B cell (primary cell): Measurements from ENCODE around the gene MRS2. TPM values are rescaled to one million over a fixed set of nuclear protein-coding genes. Genes with fewer than 3 reads are reported as not detected.

Source experiments
- ATAC-seq: fragments of 200-7000 bp; cut with Tn5 transposase; one replicate; pipeline ENCODE4 v1.10.0; 2021; ENCODE audit warnings: low read depth, mild to moderate bottlenecking, moderate number of reproducible peaks, moderate library complexity
- CTCF ChIA-PET: fragments of 350-600 bp; sonication (Branson Sonifier 250); formaldehyde crosslinking; loops from one replicate; lab custom pipeline; 2021; ENCODE audit warnings: antibody characterized with exemption, inconsistent platforms; lab: Charles Lee
- POLR2A ChIA-PET: fragments of 350-600 bp; sonication (Branson Sonifier 250); formaldehyde crosslinking; loops from one replicate; lab custom pipeline; 2021; ENCODE audit warnings: antibody characterized with exemption; lab: Charles Lee
- DNase-seq: peaks from one replicate; pipeline ENCODE4 v3.0.0; 2013
- H2AFZ ChIP-seq: 2 replicates; pipeline ENCODE4 v1.6.1; 2012; ENCODE audit warnings: mild to moderate bottlenecking, low read depth, low read length; ENCODE audit not compliant: insufficient read depth, poor library complexity, severe bottlenecking
- H3K27ac ChIP-seq, 2 donors: 1 replicate in 1 of 2; 2 replicates in 1 of 2; pipeline ENCODE4 v1.5.1; 2012 to 2013; ENCODE audit warnings: low read length in 2 of 2, mild to moderate bottlenecking in 2 of 2, moderate library complexity in 1 of 2
- H3K27me3 ChIP-seq, 4 experiments: fragments of 200-600 bp in 1 of 4; sonication (generic) in 1 of 4; replicated peaks in 1 of 4; 1 replicate in 2 of 4; 2 replicates in 2 of 4; pipeline versions ENCODE4 v1.6.1 to v1.7.0; 2013 to 2016; ENCODE audit warnings: low read length in 3 of 4, mild to moderate bottlenecking in 2 of 4, mixed read lengths in 1 of 4, moderate library complexity in 1 of 4; ENCODE audit not compliant: insufficient read depth in 4 of 4, control insufficient read depth in 3 of 4; ENCODE audit errors: control extremely low read depth in 1 of 4
- H3K36me3 ChIP-seq, 2 experiments: replicated peaks in 1 of 2; 1 replicate in 1 of 2; 2 replicates in 1 of 2; pipeline versions ENCODE4 v1.6.1 to v1.7.1; 2013; ENCODE audit warnings: low read length in 1 of 2; ENCODE audit not compliant: insufficient read depth in 2 of 2, control insufficient read depth in 1 of 2; ENCODE audit errors: control extremely low read depth in 1 of 2, extremely low read depth in 1 of 2
- H3K4me1 ChIP-seq, 2 donors: fragments of 200-600 bp in 1 of 2; sonication (generic) in 1 of 2; 1 replicate in 1 of 2; 2 replicates in 1 of 2; pipeline versions ENCODE4 v1.5.1 to v1.6.1; 2013 to 2017; ENCODE audit warnings: low read length in 2 of 2; ENCODE audit not compliant: control insufficient read depth in 2 of 2, insufficient read depth in 2 of 2
- H3K4me2 ChIP-seq: replicated peaks from 2 replicates; pipeline ENCODE3; 2012; ENCODE audit warnings: mild to moderate bottlenecking, low read depth, low read length; ENCODE audit not compliant: poor library complexity, severe bottlenecking
- H3K4me3 ChIP-seq, 5 experiments: fragments of 200-600 bp in 1 of 5; sonication (generic) in 1 of 5; 1 replicate in 3 of 5; 2 replicates in 2 of 5; pipeline versions ENCODE4 v1.5.1 to v1.7.0; 2011 to 2016; ENCODE audit warnings: low read length in 4 of 5, mild to moderate bottlenecking in 4 of 5, low read depth in 2 of 5, control low read depth in 1 of 5, moderate library complexity in 1 of 5; ENCODE audit not compliant: insufficient read depth in 1 of 5; ENCODE audit errors: control extremely low read depth in 1 of 5, extremely low read depth in 1 of 5
- H3K79me2 ChIP-seq: fragments of 200-600 bp; sonication (generic); one replicate; pipeline ENCODE4 v1.6.0; 2016; ENCODE audit warnings: low read length; ENCODE audit not compliant: control insufficient read depth, insufficient read depth
- H3K9ac ChIP-seq: fragments of 200-600 bp; sonication (generic); 2 replicates; pipeline ENCODE4 v1.6.1; 2017; ENCODE audit warnings: mild to moderate bottlenecking, low read length, moderate library complexity
- H3K9me3 ChIP-seq, 3 donors: one replicate each; pipeline versions ENCODE4 v1.6.1 to v1.7.1; 2013; ENCODE audit warnings: low read length in 2 of 3; ENCODE audit not compliant: control insufficient read depth in 2 of 3, insufficient read depth in 1 of 3; ENCODE audit errors: control extremely low read depth in 1 of 3
- H4K20me1 ChIP-seq: 2 replicates; pipeline ENCODE4 v1.6.0; 2012; ENCODE audit warnings: mild to moderate bottlenecking, low read length; ENCODE audit not compliant: insufficient read depth, control insufficient read depth, poor library complexity, severe bottlenecking
- H3K27ac Mint-ChIP-seq: one replicate; pipeline ENCODE4 v1.8.0; 2021; ENCODE audit warnings: mixed read lengths
- H3K27me3 Mint-ChIP-seq: one replicate; pipeline ENCODE4 v1.8.0; 2021; ENCODE audit warnings: mixed read lengths
- H3K4me1 Mint-ChIP-seq: one replicate; pipeline ENCODE4 v1.8.0; 2021; ENCODE audit warnings: mixed read lengths
- H3K4me3 Mint-ChIP-seq: one replicate; pipeline ENCODE4 v1.8.0; 2021; ENCODE audit warnings: mixed read lengths
- H3K9me3 Mint-ChIP-seq: one replicate; pipeline ENCODE4 v1.8.0; 2022; ENCODE audit warnings: mixed read lengths; ENCODE audit not compliant: insufficient read depth
- CTCF ChIP-seq: fragments of 200-600 bp; IDR thresholded peaks from one replicate; pipeline ENCODE4 v1.8.0; 2022; ENCODE audit warnings: antibody characterized with exemption, mild to moderate bottlenecking
- EZH2 ChIP-seq: IDR thresholded peaks from 2 replicates; pipeline ENCODE4 v1.6.1; 2012; ENCODE audit warnings: borderline replicate concordance, low read depth, mild to moderate bottlenecking, moderate library complexity, low read length; ENCODE audit not compliant: insufficient read depth, poor library complexity, severe bottlenecking
- WGBS: methylation state at CpG from one replicate; pipeline ENCODE4 v1.1.5; 2013; ENCODE audit warnings: missing lambda C conversion rate; ENCODE audit not compliant: insufficient coverage; 5-methylcytosine and 5-hydroxymethylcytosine counted together
- intact Hi-C: fragments of 100-400 bp; cut with micrococcal nuclease; formaldehyde crosslinking; loops from one replicate; pipeline ENCODE4 v1.10.0; 2022
- polyA plus RNA-seq: library from polyadenylated mRNA; depleted of rRNA; stranded (reverse); fragments of >200 nt; gene quantifications from 2 replicates; pipeline ENCODE4 v1.2.3, GENCODE V29; 2012
- total RNA-seq, 2 donors: library from RNA; stranded (reverse); fragments of 120-200 nt in 1 of 2; gene quantifications; 1 replicate in 1 of 2; 2 replicates in 1 of 2; pipeline versions ENCODE4 v1.2.3 to v1.2.4, GENCODE V29; 2013 to 2022

MRS2 gene
- total and polyA plus RNA-seq, 2 donors (not counting 1 experiment from before 2014, with no cell fraction given) = 16.0 to 25.5 TPM

GRCh38 chr6:24448396-24448795 lies 45.7 kb downstream of the MRS2 start:
- no peak overlapping the region for H3K4me2 ChIP-seq
- no peaks in the 10 kb centered on the region for H3K4me1 ChIP-seq
- Mint-ChIP-seq H3K27me3 (no peaks in the 10 kb centered on the region), H3K9me3 (no peaks in the 10 kb centered on the region), H3K27ac (no peak overlapping the region), H3K4me1 (no peaks in the 10 kb centered on the region), H3K4me3 (no peak overlapping the region)
- intact Hi-C loops = no loop called here
- ChIA-PET POLR2A (no interaction called here), CTCF (no interaction called here)
- TF ChIP-seq EZH2 = no peak
- H3K36me3 ChIP-seq = no peaks in the 10 kb centered on the region
- H3K4me3 ChIP-seq = no peak overlapping the region
- no peak overlapping the region for H3K9ac ChIP-seq
- no peaks in the 10 kb centered on the region for H3K9me3 ChIP-seq
- no peaks in the 10 kb centered on the region for H3K79me2 ChIP-seq
- no peak overlapping the region for H3K27ac ChIP-seq
- no peaks in the 10 kb centered on the region for H3K27me3 ChIP-seq
- ATAC-seq = no peak
- WGBS = 100% methylated on average over 1 of the region's 4 CpGs
- H2AFZ ChIP-seq = no peak overlapping the region
- DNase-seq = no peak
- H4K20me1 ChIP-seq = no peaks in the 10 kb centered on the region

GRCh38 chr6:24448828-24449525 lies 46.2 kb downstream of the MRS2 start:
- DNase-seq = no peak
- H3K9me3 Mint-ChIP-seq = no peaks in the 10 kb centered on the region
- 93% methylated on average over 9 of the region's 9 CpGs for WGBS
- no peaks in the 10 kb centered on the region for H3K27me3 Mint-ChIP-seq
- Histone ChIP-seq H3K9me3 (no peaks in the 10 kb centered on the region), H4K20me1 (no peaks in the 10 kb centered on the region), H3K4me3 (no peak overlapping the region), H3K27me3 (no peaks in the 10 kb centered on the region), H3K9ac (no peak overlapping the region), H3K36me3 (no peaks in the 10 kb centered on the region), H3K4me1 (no peaks in the 10 kb centered on the region), H3K27ac (no peak overlapping the region), H3K79me2 (no peaks in the 10 kb centered on the region), H2AFZ (no peak overlapping the region), H3K4me2 (no peak overlapping the region)
- H3K4me3 Mint-ChIP-seq = no peak overlapping the region
- TF ChIP-seq CTCF (no peak), EZH2 (no peak)
- no peak for ATAC-seq
- intact Hi-C loops = no loop called here
- no peak overlapping the region for H3K27ac Mint-ChIP-seq
- ChIA-PET POLR2A (no interaction called here), CTCF (no interaction called here)
- H3K4me1 Mint-ChIP-seq = no peaks in the 10 kb centered on the region
